ENCODE data around the gene GOLGA6L7.

Gene GOLGA6L7

GRCh38 chr15:28889346-28889745 is 40.9 kb upstream of the GOLGA6L7 start:
- Histone ChIP-seq H3K36me3 (ENCODE audit: control insufficient read depth, insufficient read depth, low read length) (no peaks in the 10 kb centered on the region), H3K27me3 (ENCODE audit: control insufficient read depth, insufficient read depth, low read length) (peaks cover 24% of the 10 kb centered on the region), H3K4me3 (ENCODE audit: low read depth, low read length) (no peak overlapping the region), H3K4me1 (ENCODE audit: control insufficient read depth, insufficient read depth, low read length) (no peaks in the 10 kb centered on the region), H3K9me3 (ENCODE audit: control insufficient read depth, insufficient read depth, low read length) (no peaks in the 10 kb centered on the region), H3K9ac (ENCODE audit: low read depth, low read length) (no peak overlapping the region)

GRCh38 chr15:28888900-28889299 is 40.5 kb upstream of the GOLGA6L7 start:
- no peak overlapping the region for H3K9ac ChIP-seq (ENCODE audit: low read depth, low read length)
- H3K36me3 ChIP-seq (ENCODE audit: control insufficient read depth, insufficient read depth, low read length), result no peaks in the 10 kb centered on the region
- H3K4me3 ChIP-seq (ENCODE audit: low read depth, low read length), result no peak overlapping the region
- H3K27me3 ChIP-seq (ENCODE audit: control insufficient read depth, insufficient read depth, low read length), result peaks cover 27% of the 10 kb centered on the region
- H3K4me1 ChIP-seq (ENCODE audit: control insufficient read depth, insufficient read depth, low read length), result no peaks in the 10 kb centered on the region
- H3K9me3 ChIP-seq (ENCODE audit: control insufficient read depth, insufficient read depth, low read length), result no peaks in the 10 kb centered on the region

GRCh38 chr15:28888302-28888894 is 40.0 kb upstream of the GOLGA6L7 start:
- H3K9ac ChIP-seq (ENCODE audit: low read depth, low read length), result no peak overlapping the region
- H3K4me1 ChIP-seq (ENCODE audit: control insufficient read depth, insufficient read depth, low read length), result no peaks in the 10 kb centered on the region
- H3K36me3 ChIP-seq (ENCODE audit: control insufficient read depth, insufficient read depth, low read length), result no peaks in the 10 kb centered on the region
- peaks cover 27% of the 10 kb centered on the region for H3K27me3 ChIP-seq (ENCODE audit: control insufficient read depth, insufficient read depth, low read length)
- no peak overlapping the region for H3K4me3 ChIP-seq (ENCODE audit: low read depth, low read length)
- H3K9me3 ChIP-seq (ENCODE audit: control insufficient read depth, insufficient read depth, low read length), result no peaks in the 10 kb centered on the region

- H3K4me1 ChIP-seq (ENCODE audit: control insufficient read depth, insufficient read depth, low read length), result no peaks in the 10 kb centered on the region
- H3K36me3 ChIP-seq (ENCODE audit: control insufficient read depth, insufficient read depth, low read length), result no peaks in the 10 kb centered on the region
- H3K9ac ChIP-seq (ENCODE audit: low read depth, low read length), result no peak overlapping the region
- H3K9me3 ChIP-seq (ENCODE audit: control insufficient read depth, insufficient read depth, low read length), result no peaks in the 10 kb centered on the region
- H3K27me3 ChIP-seq (ENCODE audit: control insufficient read depth, insufficient read depth, low read length), result peaks cover 27% of the 10 kb centered on the region
- no peak overlapping the region for H3K4me3 ChIP-seq (ENCODE audit: low read depth, low read length)
These were observed 39.1 kb upstream of the GOLGA6L7 start for GRCh38 chr15:28887339-28888174.

GRCh38 chr15:28886431-28887338 is 38.2 kb upstream of the GOLGA6L7 start:
- Histone ChIP-seq H3K9me3 (ENCODE audit: control insufficient read depth, insufficient read depth, low read length) (no peaks in the 10 kb centered on the region), H3K4me1 (ENCODE audit: control insufficient read depth, insufficient read depth, low read length) (no peaks in the 10 kb centered on the region), H3K4me3 (ENCODE audit: low read depth, low read length) (peak overlapping the region; percentile 46), H3K36me3 (ENCODE audit: control insufficient read depth, insufficient read depth, low read length) (no peaks in the 10 kb centered on the region), H3K9ac (ENCODE audit: low read depth, low read length) (no peak overlapping the region), H3K27me3 (ENCODE audit: control insufficient read depth, insufficient read depth, low read length) (peaks cover 27% of the 10 kb centered on the region)

- no peaks in the 10 kb centered on the region for H3K36me3 ChIP-seq (ENCODE audit: control insufficient read depth, insufficient read depth, low read length)
- no peaks in the 10 kb centered on the region for H3K4me1 ChIP-seq (ENCODE audit: control insufficient read depth, insufficient read depth, low read length)
- H3K4me3 ChIP-seq (ENCODE audit: low read depth, low read length), result peak within 1 kb of the TSS; percentile 46
- H3K9ac ChIP-seq (ENCODE audit: low read depth, low read length), result no peak within 1 kb of the TSS
- H3K9me3 ChIP-seq (ENCODE audit: control insufficient read depth, insufficient read depth, low read length), result no peaks in the 10 kb centered on the region
- H3K27me3 ChIP-seq (ENCODE audit: control insufficient read depth, insufficient read depth, low read length), result peaks cover 27% of the 10 kb centered on the region
These were observed 37.4 kb upstream of the GOLGA6L7 start, which contains the start of gene APBA2 for GRCh38 chr15:28885630-28886430. Gene APBA2 (plus strand): TSS chr15:28885974. CDS start chr15:29053885, 167,911 bp downstream.

GRCh38 chr15:28885128-28885629 is 36.7 kb upstream of the GOLGA6L7 start:
- H3K9me3 ChIP-seq (ENCODE audit: control insufficient read depth, insufficient read depth, low read length), result no peaks in the 10 kb centered on the region
- no peak overlapping the region for H3K9ac ChIP-seq (ENCODE audit: low read depth, low read length)
- peak overlapping the region; percentile 46 for H3K4me3 ChIP-seq (ENCODE audit: low read depth, low read length)
- peaks cover 27% of the 10 kb centered on the region for H3K27me3 ChIP-seq (ENCODE audit: control insufficient read depth, insufficient read depth, low read length)
- H3K36me3 ChIP-seq (ENCODE audit: control insufficient read depth, insufficient read depth, low read length), result no peaks in the 10 kb centered on the region
- no peaks in the 10 kb centered on the region for H3K4me1 ChIP-seq (ENCODE audit: control insufficient read depth, insufficient read depth, low read length)

GRCh38 chr15:28884151-28884940 is 35.9 kb upstream of the GOLGA6L7 start:
- Histone ChIP-seq H3K4me3 (ENCODE audit: low read depth, low read length) (peak overlapping the region; percentile 46), H3K9me3 (ENCODE audit: control insufficient read depth, insufficient read depth, low read length) (no peaks in the 10 kb centered on the region), H3K27me3 (ENCODE audit: control insufficient read depth, insufficient read depth, low read length) (peaks cover 27% of the 10 kb centered on the region), H3K9ac (ENCODE audit: low read depth, low read length) (no peak overlapping the region), H3K4me1 (ENCODE audit: control insufficient read depth, insufficient read depth, low read length) (no peaks in the 10 kb centered on the region), H3K36me3 (ENCODE audit: control insufficient read depth, insufficient read depth, low read length) (no peaks in the 10 kb centered on the region)

- H3K4me1 ChIP-seq (ENCODE audit: control insufficient read depth, insufficient read depth, low read length), result peaks cover 3% of the 10 kb centered on the region
- H3K9me3 ChIP-seq (ENCODE audit: control insufficient read depth, insufficient read depth, low read length), result no peaks in the 10 kb centered on the region
- no peak overlapping the region for H3K9ac ChIP-seq (ENCODE audit: low read depth, low read length)
- no peak overlapping the region for H3K4me3 ChIP-seq (ENCODE audit: low read depth, low read length)
- H3K36me3 ChIP-seq (ENCODE audit: control insufficient read depth, insufficient read depth, low read length), result no peaks in the 10 kb centered on the region
- peaks cover 14% of the 10 kb centered on the region for H3K27me3 ChIP-seq (ENCODE audit: control insufficient read depth, insufficient read depth, low read length)
These were observed 33.2 kb upstream of the GOLGA6L7 start for GRCh38 chr15:28881600-28881999.

GRCh38 chr15:28881170-28881569 is 32.7 kb upstream of the GOLGA6L7 start:
- Histone ChIP-seq H3K4me3 (ENCODE audit: low read depth, low read length) (no peak overlapping the region), H3K36me3 (ENCODE audit: control insufficient read depth, insufficient read depth, low read length) (no peaks in the 10 kb centered on the region), H3K9ac (ENCODE audit: low read depth, low read length) (no peak overlapping the region), H3K27me3 (ENCODE audit: control insufficient read depth, insufficient read depth, low read length) (peaks cover 14% of the 10 kb centered on the region), H3K4me1 (ENCODE audit: control insufficient read depth, insufficient read depth, low read length) (peaks cover 3% of the 10 kb centered on the region), H3K9me3 (ENCODE audit: control insufficient read depth, insufficient read depth, low read length) (no peaks in the 10 kb centered on the region)

All from iPS-15b (cell line).